Gastrocnemius medialis (tissue), 4 donors: ENCODE data around the gene BCOR. TPM values are rescaled to one million over a fixed set of nuclear protein-coding genes. Genes with fewer than 3 reads are reported as not detected.

ENCODE experiments used
- ATAC-seq, 2 donors: fragments of 150-250 bp; one replicate each; pipeline ENCODE4 v1.9.1; 2016
- DNase-seq, 2 donors: peaks; one replicate each; pipeline ENCODE4 v3.0.0-alpha.2; 2019
- H3K27ac ChIP-seq, 4 donors: fragments of 200-600 bp; sonication (generic); 1 replicate in 1 of 4; 2 replicates in 3 of 4; pipeline ENCODE4 v1.5.1; 2016 to 2018; ENCODE audit warnings: mild to moderate bottlenecking in 2 of 4, moderate library complexity in 1 of 4
- H3K27me3 ChIP-seq, 3 donors: fragments of 200-600 bp; sonication (generic) in 2 of 3; 1 replicate in 1 of 3; 2 replicates in 2 of 3; pipeline versions ENCODE4 v1.5.1 to v1.6.0; 2016 to 2019; ENCODE audit warnings: mild to moderate bottlenecking in 1 of 3, moderate library complexity in 1 of 3
- H3K36me3 ChIP-seq, 2 donors: fragments of 200-600 bp; sonication (generic) in 1 of 2; one replicate each; pipeline ENCODE4 v1.5.1; 2017 to 2018
- H3K4me1 ChIP-seq, 2 donors: fragments of 200-600 bp; sonication (generic) in 1 of 2; one replicate each; pipeline ENCODE4 v1.5.1; 2016 to 2017; ENCODE audit warnings: mild to moderate bottlenecking in 2 of 2
- H3K4me3 ChIP-seq, 4 donors: fragments of 200-600 bp; sonication (generic) in 3 of 4; 1 replicate in 1 of 4; 2 replicates in 3 of 4; pipeline ENCODE4 v1.5.1; 2016 to 2019; ENCODE audit warnings: mild to moderate bottlenecking in 2 of 4
- H3K9me3 ChIP-seq, 3 donors: fragments of 200-600 bp; sonication (generic) in 2 of 3; 1 replicate in 1 of 3; 2 replicates in 2 of 3; pipeline ENCODE4 v1.5.1; 2016 to 2019
- CTCF ChIP-seq, 5 experiments: fragments of 450-650 bp in 3 of 5; fragments of 200-600 bp in 2 of 5; sonication (generic) in 2 of 5; IDR thresholded peaks in 4 of 5; conservative IDR thresholded peaks in 1 of 5; 1 replicate in 4 of 5; 2 replicates in 1 of 5; pipeline ENCODE4 v1.5.1; 2016 to 2019; ENCODE audit warnings: antibody characterized with exemption in 5 of 5, mild to moderate bottlenecking in 3 of 5, moderate library complexity in 3 of 5
- POLR2A ChIP-seq, 2 donors: fragments of 450-650 bp; IDR thresholded peaks; one replicate each; pipeline ENCODE4 v1.6.1; 2017; ENCODE audit warnings: antibody characterized with exemption in 2 of 2, mild to moderate bottlenecking in 2 of 2, moderate library complexity in 2 of 2
- in situ Hi-C, 4 donors: fragments of 200-750 bp; cut with MboI; loops; one replicate each; pipeline versions ENCODE4 v1.15.0 to v1.8.0; 2017; ENCODE audit warnings: low sequenced_read_pairs in 4 of 4
- intact Hi-C: fragments of 100-400 bp; cut with DNase I; formaldehyde crosslinking; loops from one replicate; pipeline ENCODE4 v1.15.1; 2023; ENCODE audit warnings: low total_unique reads
- total RNA-seq, 4 donors: library from RNA; depleted of rRNA; stranded (reverse); fragments of >200 nt; gene quantifications; one replicate each; pipeline versions ENCODE4 v1.1.0 to v1.2.3, GENCODE V29; 2016

Gene BCOR
- total RNA-seq, 4 donors from 2014 or later = 6.5 to 43.8 (median 18.4) TPM

- H3K27me3 ChIP-seq = peaks cover 0 to 9% (median 4%) of the 10 kb centered on the region in 3 donors
- intact Hi-C loops (loop anchor here (5.0 kb wide), 1 partner anchor 70 kb away; no protein-coding TSS in a partner anchor), in situ Hi-C loops (no loop called here)
- peaks cover 0 to 43% of the 10 kb centered on the region in 2 donors for H3K4me1 ChIP-seq
- H3K36me3 ChIP-seq = no peaks in the 10 kb centered on the region
- ATAC-seq = peak; percentile 36 to 40
- H3K9me3 ChIP-seq = no peaks in the 10 kb centered on the region
- H3K27ac ChIP-seq = peak overlapping the region in 1 of 4 donors; percentile 25
- no peak for TF ChIP-seq POLR2A (IDR thresholded peaks at IDR 0.05)
- TF ChIP-seq CTCF (IDR thresholded peaks at IDR 0.05 in 4 of 5, conservative IDR thresholded peaks at IDR 0.05 in 1 of 5) = no peak
- no peak for DNase-seq
- peak overlapping the region in 3 of 4 donors; percentile 45 to 52 (median 49) for H3K4me3 ChIP-seq
Measured at GRCh38 chrX:40082447-40083119, 15.2 kb downstream of the BCOR start.

- DNase-seq (no peak), ATAC-seq (no peak)
- H3K27me3 ChIP-seq = peaks cover 0 to 9% (median 4%) of the 10 kb centered on the region in 3 donors
- in situ Hi-C loops (no loop called here), intact Hi-C loops (loop anchor here (5.0 kb wide), 1 partner anchor 69 kb away; no protein-coding TSS in a partner anchor)
- H3K27ac ChIP-seq = no peak overlapping the region
- H3K9me3 ChIP-seq = no peaks in the 10 kb centered on the region
- peaks cover 0 to 37% of the 10 kb centered on the region in 2 donors for H3K4me1 ChIP-seq
- TF ChIP-seq CTCF (IDR thresholded peaks at IDR 0.05 in 4 of 5, conservative IDR thresholded peaks at IDR 0.05 in 1 of 5) (no peak), POLR2A (IDR thresholded peaks at IDR 0.05) (no peak)
- no peaks in the 10 kb centered on the region for H3K36me3 ChIP-seq
- H3K4me3 ChIP-seq = no peak overlapping the region
Measured at GRCh38 chrX:40081679-40082068, 16.1 kb downstream of the BCOR start.

GRCh38 chrX:40080894-40081678 lies 16.7 kb downstream of the BCOR start:
- peaks cover 0 to 9% (median 4%) of the 10 kb centered on the region in 3 donors for H3K27me3 ChIP-seq
- ATAC-seq (no peak), DNase-seq (no peak)
- H3K4me3 ChIP-seq = no peak overlapping the region
- H3K4me1 ChIP-seq = peaks cover 0 to 34% of the 10 kb centered on the region in 2 donors
- no peaks in the 10 kb centered on the region for H3K36me3 ChIP-seq
- H3K27ac ChIP-seq = no peak overlapping the region
- TF ChIP-seq CTCF (IDR thresholded peaks at IDR 0.05 in 4 of 5, conservative IDR thresholded peaks at IDR 0.05 in 1 of 5) (no peak), POLR2A (IDR thresholded peaks at IDR 0.05) (no peak)
- intact Hi-C loops (loop anchor here (5.0 kb wide), 1 partner anchor 69 kb away; no protein-coding TSS in a partner anchor), in situ Hi-C loops (no loop called here)
- no peaks in the 10 kb centered on the region for H3K9me3 ChIP-seq

- Histone ChIP-seq H3K27ac (no peak overlapping the region), H3K4me1 (peaks cover 0 to 23% of the 10 kb centered on the region in 2 donors), H3K9me3 (no peaks in the 10 kb centered on the region), H3K27me3 (peaks cover 0 to 9% (median 4%) of the 10 kb centered on the region in 3 donors), H3K36me3 (no peaks in the 10 kb centered on the region), H3K4me3 (no peak overlapping the region)
- in situ Hi-C loops (no loop called here), intact Hi-C loops (no loop called here)
- ATAC-seq (no peak), DNase-seq (no peak)
- TF ChIP-seq POLR2A (IDR thresholded peaks at IDR 0.05) (no peak), CTCF (IDR thresholded peaks at IDR 0.05 in 4 of 5, conservative IDR thresholded peaks at IDR 0.05 in 1 of 5) (no peak)
Measured at GRCh38 chrX:40079572-40079971, 18.2 kb downstream of the BCOR start.
